H9 (cell line): ENCODE data around the gene NKX6-2. TPM values are rescaled to one million over a fixed set of nuclear protein-coding genes. Genes with fewer than 3 reads are reported as not detected.

Experiments
- DNase-seq: peaks from one replicate; pipeline ENCODE4 v3.0.0-alpha.2; 2017
- H2AFZ ChIP-seq: one replicate; pipeline ENCODE4 v1.6.1; 2013; ENCODE audit warnings: mild to moderate bottlenecking, low read length, control low read depth, moderate library complexity
- H2AK5ac ChIP-seq: 2 replicates; pipeline ENCODE4 v1.6.1; 2013; ENCODE audit warnings: low read length, control low read depth, mixed read lengths; ENCODE audit not compliant: insufficient read length
- H2BK120ac ChIP-seq: one replicate; pipeline ENCODE4 v1.6.1; 2013; ENCODE audit warnings: low read depth, mild to moderate bottlenecking, low read length, control low read depth, inconsistent platforms; ENCODE audit not compliant: poor library complexity, severe bottlenecking
- H2BK12ac ChIP-seq: 2 replicates; pipeline ENCODE4 v1.6.1; 2013; ENCODE audit warnings: low read length, control low read depth, mixed read lengths, low read depth; ENCODE audit not compliant: insufficient read length
- H2BK15ac ChIP-seq: 2 replicates; pipeline ENCODE4 v1.6.1; 2013; ENCODE audit warnings: low read depth, low read length, control low read depth
- H2BK20ac ChIP-seq: one replicate; pipeline ENCODE4 v1.6.1; 2013; ENCODE audit warnings: low read depth, mild to moderate bottlenecking, low read length, control low read depth, inconsistent platforms; ENCODE audit not compliant: poor library complexity, severe bottlenecking
- H2BK5ac ChIP-seq: 2 replicates; pipeline ENCODE4 v1.6.1; 2013; ENCODE audit warnings: low read length, control low read depth, mixed read lengths; ENCODE audit not compliant: insufficient read length
- H3K14ac ChIP-seq: 2 replicates; pipeline ENCODE4 v1.6.1; 2013; ENCODE audit warnings: low read length, control low read depth; ENCODE audit not compliant: insufficient read depth
- H3K18ac ChIP-seq: 2 replicates; pipeline ENCODE4 v1.6.1; 2013; ENCODE audit warnings: low read depth, mild to moderate bottlenecking, mixed read lengths, low read length, control low read depth; ENCODE audit not compliant: insufficient read length
- H3K23ac ChIP-seq: 2 replicates; pipeline ENCODE4 v1.6.1; 2013; ENCODE audit warnings: low read length, control low read depth, mixed read lengths, low read depth; ENCODE audit not compliant: insufficient read length
- H3K23me2 ChIP-seq: 2 replicates; pipeline ENCODE4 v1.6.1; 2013; ENCODE audit warnings: low read depth, mild to moderate bottlenecking, mixed read lengths, low read length, control low read depth; ENCODE audit not compliant: insufficient read length, poor library complexity, severe bottlenecking
- H3K27ac ChIP-seq: 2 replicates; pipeline ENCODE4 v1.5.1; 2013; ENCODE audit warnings: low read length, control low read depth, mixed read lengths, low read depth; ENCODE audit not compliant: insufficient read length
- H3K27me3 ChIP-seq: 2 replicates; pipeline ENCODE4 v1.6.1; 2013; ENCODE audit warnings: low read length, control low read depth, inconsistent platforms; ENCODE audit not compliant: insufficient read depth
- H3K4ac ChIP-seq: 2 replicates; pipeline ENCODE4 v1.6.1; 2013; ENCODE audit warnings: low read depth, mild to moderate bottlenecking, control low read depth, inconsistent platforms, low read length, moderate library complexity
- H3K4me1 ChIP-seq: 2 replicates; pipeline ENCODE4 v1.6.1; 2013; ENCODE audit warnings: low read length, control low read depth, inconsistent platforms; ENCODE audit not compliant: insufficient read depth
- H3K4me2 ChIP-seq: 2 replicates; pipeline ENCODE4 v1.6.1; 2013; ENCODE audit warnings: low read length, control low read depth, mixed read lengths; ENCODE audit not compliant: insufficient read length, insufficient read depth
- H3K56ac ChIP-seq: 2 replicates; pipeline ENCODE4 v1.6.1; 2013; ENCODE audit warnings: low read depth, mild to moderate bottlenecking, mixed read lengths, low read length, control low read depth; ENCODE audit not compliant: insufficient read length
- H3K79me1 ChIP-seq: 2 replicates; pipeline ENCODE4 v1.6.1; 2013; ENCODE audit warnings: low read depth, mild to moderate bottlenecking, moderate library complexity, low read length, control low read depth, inconsistent platforms; ENCODE audit not compliant: insufficient read depth, poor library complexity, severe bottlenecking
- H3K79me2 ChIP-seq: 2 replicates; pipeline ENCODE4 v1.6.1; 2013; ENCODE audit warnings: low read length, control low read depth, inconsistent platforms; ENCODE audit not compliant: insufficient read depth
- H3K9ac ChIP-seq: 2 replicates; pipeline ENCODE4 v1.6.1; 2013; ENCODE audit warnings: low read length, control low read depth, mixed read lengths; ENCODE audit not compliant: insufficient read length; ENCODE audit errors: extremely low read depth
- H3K9me3 ChIP-seq: one replicate; pipeline ENCODE4 v1.6.1; 2013; ENCODE audit warnings: low read depth, low read length, inconsistent platforms; ENCODE audit not compliant: control insufficient read depth
- H3T11ph ChIP-seq: one replicate; pipeline ENCODE4 v1.6.1; 2013; ENCODE audit warnings: mild to moderate bottlenecking, low read length, control low read depth, inconsistent platforms
- H4K20me1 ChIP-seq: one replicate; pipeline ENCODE4 v1.6.1; 2013; ENCODE audit not compliant: control insufficient read depth, insufficient read length, insufficient read depth
- H4K5ac ChIP-seq: 2 replicates; pipeline ENCODE4 v1.6.1; 2013; ENCODE audit warnings: low read depth, mild to moderate bottlenecking, mixed read lengths, low read length, control low read depth; ENCODE audit not compliant: insufficient read length
- H4K8ac ChIP-seq: replicated peaks from 2 replicates; pipeline ENCODE4 v1.6.1; 2013; ENCODE audit warnings: low read length, control low read depth, mixed read lengths, low read depth; ENCODE audit not compliant: insufficient read length
- H4K91ac ChIP-seq: 2 replicates; pipeline ENCODE4 v1.6.1; 2013; ENCODE audit warnings: low read depth, mild to moderate bottlenecking, moderate library complexity, mixed read lengths, low read length, control low read depth; ENCODE audit not compliant: insufficient read length
- H3K27ac Mint-ChIP-seq, 3 experiments: 2 replicates in 2 of 3; 3 replicates in 1 of 3; pipeline ENCODE4 v1.8.0; 2020 to 2021; ENCODE audit warnings: mixed read lengths in 3 of 3, mild to moderate bottlenecking in 1 of 3, moderate library complexity in 1 of 3
- H3K27me3 Mint-ChIP-seq: 2 replicates; pipeline ENCODE4 v1.8.0; 2021; ENCODE audit warnings: low read depth, mild to moderate bottlenecking, moderate library complexity, mixed read lengths
- H3K36me3 Mint-ChIP-seq, 3 experiments: 2 replicates in 2 of 3; 3 replicates in 1 of 3; pipeline ENCODE4 v1.8.0; 2020 to 2021; ENCODE audit warnings: low read depth in 3 of 3, mixed read lengths in 3 of 3; ENCODE audit not compliant: insufficient read depth in 1 of 3
- H3K4me1 Mint-ChIP-seq, 2 experiments: 2 replicates each; pipeline ENCODE4 v1.8.0; 2020; ENCODE audit warnings: mixed read lengths in 2 of 2
- H3K4me3 Mint-ChIP-seq, 2 experiments: 2 replicates in 1 of 2; 3 replicates in 1 of 2; pipeline ENCODE4 v1.8.0; 2020 to 2021; ENCODE audit warnings: mild to moderate bottlenecking in 2 of 2, mixed read lengths in 2 of 2, moderate library complexity in 1 of 2
- H3K9me3 Mint-ChIP-seq, 2 experiments: 2 replicates in 1 of 2; 3 replicates in 1 of 2; pipeline ENCODE4 v1.8.0; 2020; ENCODE audit warnings: mild to moderate bottlenecking in 2 of 2, mixed read lengths in 2 of 2, moderate library complexity in 1 of 2
- CTCF ChIP-seq: fragments of 200-600 bp; sonication (generic); conservative IDR thresholded peaks from 3 replicates; pipeline ENCODE4 v1.8.0; 2021; ENCODE audit warnings: antibody characterized with exemption, mild to moderate bottlenecking
- WGBS: extraction: QIAGEN DNeasy Blood & Tissue Kit; methylation state at CpG from one replicate; pipeline ENCODE4 v1.1.7; 2013; ENCODE audit warnings: missing lambda C conversion rate, low lambda C conversion rate, mixed read lengths; ENCODE audit not compliant: insufficient read length; ENCODE audit errors: extremely low coverage; 5-methylcytosine and 5-hydroxymethylcytosine counted together
- total RNA-seq: library from RNA; stranded (reverse); gene quantifications from 2 replicates; pipeline ENCODE4 v1.2.1, GENCODE V29; 2021

The NKX6-2 gene
- total RNA-seq, 1 experiment from 2014 or later: 0.13 TPM

- H4K20me1 ChIP-seq: no peaks in the 10 kb centered on the region
- no peak overlapping the region for H3K4ac ChIP-seq
- peak; percentile 18 for DNase-seq
- TF ChIP-seq CTCF: no peak
- no peak overlapping the region for H2AFZ ChIP-seq
- WGBS: no CpG with 5 or more reads among the region's 20 CpGs
- no peak overlapping the region for H3K18ac ChIP-seq
- H3K79me2 ChIP-seq: no peaks in the 10 kb centered on the region
- no peak overlapping the region for H3K56ac ChIP-seq
- no peak overlapping the region for H3T11ph ChIP-seq
- Mint-ChIP-seq H3K4me3 (no peak overlapping the region), H3K27me3 (peaks cover 16% of the 10 kb centered on the region), H3K27ac (no peak overlapping the region), H3K4me1 (no peaks in the 10 kb centered on the region), H3K9me3 (peaks cover 16 to 31% of the 10 kb centered on the region in 2 experiments), H3K36me3 (peaks cover 0 to 6% (median 3%) of the 10 kb centered on the region in 3 experiments; a peak in 6 of 7 replicates)
- H2BK120ac ChIP-seq: no peak overlapping the region
- H4K8ac ChIP-seq: no peak overlapping the region
- H3K9ac ChIP-seq: no peak overlapping the region
- no peaks in the 10 kb centered on the region for H3K23me2 ChIP-seq
- H3K4me1 ChIP-seq: no peaks in the 10 kb centered on the region
- H3K27ac ChIP-seq: no peak overlapping the region
- no peak overlapping the region for H3K14ac ChIP-seq
- no peak overlapping the region for H2BK20ac ChIP-seq
- H3K79me1 ChIP-seq: no peaks in the 10 kb centered on the region
- H2BK12ac ChIP-seq: no peak overlapping the region
- H3K9me3 ChIP-seq: peaks cover 8% of the 10 kb centered on the region
- H3K23ac ChIP-seq: no peak overlapping the region
- H2BK15ac ChIP-seq: no peak overlapping the region
- no peak overlapping the region for H4K5ac ChIP-seq
- H4K91ac ChIP-seq: no peak overlapping the region
- no peaks in the 10 kb centered on the region for H3K27me3 ChIP-seq
- no peak overlapping the region for H2AK5ac ChIP-seq
- H2BK5ac ChIP-seq: no peak overlapping the region
- H3K4me2 ChIP-seq: no peak overlapping the region
These were observed 42.7 kb upstream of the NKX6-2 start for GRCh38 chr10:132828681-132829080.
